HepG2 (cell line): ENCODE data around the gene GUCY2D. TPM values are rescaled to one million over a fixed set of nuclear protein-coding genes. Genes with fewer than 3 reads are reported as not detected.

Experiments
- AHDC1 ChIP-seq: sonication (generic); formaldehyde crosslinking; IDR thresholded peaks from 2 replicates; pipeline ENCODE4 v1.5.1; 2020; ENCODE audit warnings: mild to moderate bottlenecking, missing genetic modification reagents, borderline replicate concordance
- AKAP8 ChIP-seq: sonication (generic); formaldehyde crosslinking; IDR thresholded peaks from 2 replicates; pipeline ENCODE4 v1.5.1; 2020; ENCODE audit warnings: mild to moderate bottlenecking, missing genetic modification reagents
- BATF2 ChIP-seq: sonication (generic); formaldehyde crosslinking; IDR thresholded peaks from 2 replicates; pipeline ENCODE4 v1.8.0; 2022; ENCODE audit warnings: mild to moderate bottlenecking, missing genetic modification reagents, moderate library complexity
- CENPX ChIP-seq: sonication (generic); formaldehyde crosslinking; IDR thresholded peaks from 2 replicates; pipeline ENCODE4 v1.9.0; 2021; ENCODE audit warnings: mild to moderate bottlenecking, missing genetic modification reagents, moderate library complexity
- EHMT2 ChIP-seq: fragments of 200-600 bp; sonication (generic); IDR thresholded peaks from 2 replicates; pipeline ENCODE4 v1.7.0; 2017; ENCODE audit warnings: antibody characterized with exemption, low read depth, low read length, borderline replicate concordance
- NCOA2 ChIP-seq: sonication (generic); formaldehyde crosslinking; IDR thresholded peaks from 2 replicates; pipeline ENCODE4 v1.8.0; 2022; ENCODE audit warnings: inconsistent platforms
- NCOR1 ChIP-seq: fragments of 200-600 bp; sonication (generic); IDR thresholded peaks from 2 replicates; pipeline ENCODE4 v1.7.0; 2017; ENCODE audit warnings: antibody characterized with exemption, low read length, borderline replicate concordance
- PHB2 ChIP-seq: fragments of 450-650 bp; IDR thresholded peaks from 2 replicates; pipeline ENCODE4 v1.6.1; 2018; ENCODE audit not compliant: partially characterized antibody
- POLR2A ChIP-seq, 2 experiments: IDR thresholded peaks; 2 replicates each; pipeline ENCODE4 v1.6.1; 2011; ENCODE audit warnings: low read depth in 2 of 2, low read length in 2 of 2, mild to moderate bottlenecking in 1 of 2, moderate library complexity in 1 of 2; ENCODE audit not compliant: insufficient read depth in 1 of 2
- PPARG ChIP-seq: conservative IDR thresholded peaks from 2 replicates; pipeline ENCODE4 v1.6.1; 2016; ENCODE audit warnings: missing biosample characterization, missing genetic modification reagents
- PRDM10 ChIP-seq: sonication (generic); formaldehyde crosslinking; IDR thresholded peaks from 2 replicates; pipeline ENCODE4 v1.4.0; 2020; ENCODE audit warnings: low read depth, missing genetic modification reagents
- PRDM4 ChIP-seq: sonication (generic); formaldehyde crosslinking; IDR thresholded peaks from 2 replicates; pipeline ENCODE4 v1.9.0; 2021; ENCODE audit warnings: missing genetic modification reagents, borderline replicate concordance
- TARDBP ChIP-seq: sonication (generic); formaldehyde crosslinking; IDR thresholded peaks from 2 replicates; pipeline ENCODE4 v1.8.0; 2022; ENCODE audit warnings: mild to moderate bottlenecking, missing genetic modification reagents
- TBX3 ChIP-seq: fragments of 450-650 bp; IDR thresholded peaks from 2 replicates; pipeline ENCODE4 v1.6.1; 2017; ENCODE audit warnings: antibody characterized with exemption, mild to moderate bottlenecking, inconsistent platforms, borderline replicate concordance
- ZC3H4 ChIP-seq: sonication (generic); formaldehyde crosslinking; IDR thresholded peaks from 2 replicates; pipeline ENCODE4 v1.4.0; 2020; ENCODE audit warnings: missing genetic modification reagents, borderline replicate concordance
- ZNF839 ChIP-seq: sonication (generic); formaldehyde crosslinking; IDR thresholded peaks from 2 replicates; pipeline ENCODE4 v1.4.0; 2020; ENCODE audit warnings: missing genetic modification reagents, mild to moderate bottlenecking, borderline replicate concordance
- ZSCAN25 ChIP-seq: sonication (generic); formaldehyde crosslinking; IDR thresholded peaks from 2 replicates; pipeline ENCODE4 v1.8.0; 2022; ENCODE audit warnings: mild to moderate bottlenecking, missing genetic modification reagents
- polyA plus RNA-seq, 8 experiments: library from polyadenylated mRNA; depleted of rRNA in 3 of 8; stranded (reverse) in 7 of 8; unstranded in 1 of 8; fragments of >200 nt; fragmentation: Illumina TruSeq in 4 of 8; extraction: Trizol in 4 of 8; gene quantifications; 2 replicates each; pipeline versions ENCODE4 v1.2.1 to v1.2.3, GENCODE V29; 2011 to 2016; ENCODE audit warnings: low read depth in 4 of 8, missing spikeins in 1 of 8, mixed read lengths in 1 of 8; ENCODE audit not compliant: insufficient read depth in 1 of 8
- total RNA-seq, 5 experiments: library from RNA; depleted of rRNA; stranded (reverse); fragments of >200 nt; fragmentation: Illumina TruSeq; extraction: Trizol; gene quantifications; 2 replicates each; pipeline ENCODE4 v1.2.3, GENCODE V29; 2016; ENCODE audit warnings: low read depth in 1 of 5

The GUCY2D gene
- total and polyA plus RNA-seq, 2 of the 13 experiments (the other 11 are each of a cell fraction or from before 2014, with no cell fraction given): not detected

- TF ChIP-seq PRDM4 (CRISPR knock-in tag) (no peak), ZNF839 (CRISPR knock-in tag) (no peak), TARDBP (CRISPR knock-in tag) (peak; percentile 89; the same call in 1 of the 2 replicates), NCOR1 (peak; percentile 84), BATF2 (peak; percentile 61; the same call in 1 of the 2 replicates), ZC3H4 (CRISPR knock-in tag) (no peak), AHDC1 (CRISPR knock-in tag) (0 out of 2 replicates have a peak, but pooled peaks have one; percentile 36), EHMT2 (no peak), CENPX (CRISPR knock-in tag) (no peak), TBX3 (peak; percentile 100), ZSCAN25 (no peak), PRDM10 (CRISPR knock-in tag) (no peak), PPARG (CRISPR knock-in tag) (peak; percentile 80), NCOA2 (CRISPR knock-in tag) (peak; percentile 79), POLR2A (IDR thresholded peaks at IDR 0.05; ENCODE audit: insufficient read depth in 1 of 2, low read depth in 2 of 2, low read length in 2 of 2) (peak; percentile 92 to 96; a peak in 2 of 4 replicates), AKAP8 (peak; percentile 39; the same call in 1 of the 2 replicates), PHB2 (no peak)
Measured at GRCh38 chr17:8056232-8056975, 54.0 kb downstream of the GUCY2D start (continued).
